Measurements from ENCODE around the gene STPG3.

The STPG3 gene

DNA sequence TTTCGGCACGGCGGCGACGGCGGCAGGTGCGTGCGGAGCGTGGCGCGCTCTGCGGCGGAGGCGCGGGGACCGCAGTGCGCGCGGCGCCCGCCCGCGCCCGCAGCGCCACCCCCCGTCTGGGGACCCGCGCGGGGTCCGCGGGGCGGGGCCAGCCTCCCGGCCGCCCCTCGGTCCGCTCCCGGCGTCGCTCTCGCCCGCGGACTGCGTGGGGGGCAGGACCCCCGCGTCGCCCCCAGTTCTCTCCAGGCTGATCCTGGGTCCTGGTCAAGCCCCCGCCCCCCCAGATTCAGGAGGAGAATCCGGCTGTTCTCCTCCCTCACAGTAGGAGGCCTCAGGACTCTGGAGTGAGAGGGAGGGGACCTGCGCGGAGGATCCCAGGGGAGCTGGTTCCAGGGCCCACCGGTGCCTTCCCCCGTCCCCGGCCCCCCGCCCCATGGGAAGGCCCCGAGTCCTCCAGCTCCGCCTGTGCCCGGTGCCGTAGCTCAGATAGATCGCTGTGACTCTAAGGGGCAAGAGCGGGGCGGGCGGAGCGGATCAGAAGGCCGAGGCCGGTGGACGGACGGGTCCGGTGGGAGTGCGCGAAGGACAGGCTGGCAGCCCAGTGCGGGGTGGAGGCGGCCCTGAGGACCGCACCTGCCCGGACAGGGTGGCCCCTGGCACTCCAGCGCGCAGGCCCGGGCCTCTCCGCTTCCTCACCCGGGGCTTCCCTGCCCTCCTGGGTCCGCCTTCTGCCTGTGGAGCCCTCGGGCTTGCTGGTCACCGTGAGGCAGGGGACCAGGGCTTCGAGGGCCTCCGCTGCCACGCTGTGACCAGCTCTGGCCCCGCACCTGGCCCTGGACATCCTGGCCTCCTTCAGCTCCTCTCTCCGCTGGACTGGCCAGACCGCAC is 28.7 kb upstream of the STPG3 start, which contains the start of gene RNF208:
Gene RNF208 (minus strand): TSS at position 51 of the 888 bp plus-strand sequence. CDS start 1,028 bp downstream, outside the sequence.
- no peak for DNase-seq (ENCODE audit: low read depth in 2 of 2)

DNA sequence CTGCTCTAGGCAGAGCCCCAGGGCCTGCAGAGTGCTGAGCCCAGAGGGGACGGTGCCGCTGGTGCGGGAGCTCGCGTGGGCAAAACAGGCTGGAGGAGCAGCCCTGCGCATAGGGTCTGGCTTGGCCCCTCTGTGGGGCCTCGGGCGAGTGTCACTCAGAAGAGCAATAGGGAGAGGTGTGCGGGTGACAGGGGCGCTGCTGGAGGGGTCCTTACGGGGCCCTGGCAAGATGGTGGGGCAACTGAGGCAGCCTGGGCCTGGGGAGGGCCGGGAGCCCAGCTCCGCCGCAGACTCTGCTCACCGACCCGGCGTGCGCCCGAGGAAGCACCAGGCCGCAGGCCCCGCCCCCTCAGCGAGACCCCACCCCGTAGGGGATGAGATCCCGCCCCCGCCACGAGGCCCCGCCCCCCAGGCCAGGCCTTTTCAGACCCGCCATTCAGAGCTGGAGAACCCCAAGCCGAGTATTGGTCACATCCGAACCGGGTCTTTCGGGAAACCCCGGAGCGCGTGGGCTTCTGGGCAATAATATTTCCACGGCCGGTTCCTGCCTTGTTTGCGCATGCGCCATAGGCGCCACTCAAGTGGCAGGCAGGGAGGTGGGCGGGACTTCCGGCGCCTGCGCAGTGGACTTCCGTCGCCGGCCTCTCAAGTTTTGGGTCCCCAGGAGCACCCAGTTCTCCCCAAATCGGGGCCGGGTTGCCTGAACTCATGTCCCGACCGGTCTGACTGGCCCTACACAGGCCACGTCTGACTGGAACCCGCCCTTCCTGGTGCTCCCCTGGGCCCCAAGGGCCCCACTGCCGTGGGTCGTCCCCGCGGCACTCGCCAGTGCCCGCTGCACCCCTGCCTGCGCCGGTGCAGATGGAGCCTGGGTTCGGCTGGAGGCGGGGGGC is 27.8 kb upstream of the STPG3 start:
- peak; percentile 99 for DNase-seq (ENCODE audit: low read depth in 2 of 2)

DNA sequence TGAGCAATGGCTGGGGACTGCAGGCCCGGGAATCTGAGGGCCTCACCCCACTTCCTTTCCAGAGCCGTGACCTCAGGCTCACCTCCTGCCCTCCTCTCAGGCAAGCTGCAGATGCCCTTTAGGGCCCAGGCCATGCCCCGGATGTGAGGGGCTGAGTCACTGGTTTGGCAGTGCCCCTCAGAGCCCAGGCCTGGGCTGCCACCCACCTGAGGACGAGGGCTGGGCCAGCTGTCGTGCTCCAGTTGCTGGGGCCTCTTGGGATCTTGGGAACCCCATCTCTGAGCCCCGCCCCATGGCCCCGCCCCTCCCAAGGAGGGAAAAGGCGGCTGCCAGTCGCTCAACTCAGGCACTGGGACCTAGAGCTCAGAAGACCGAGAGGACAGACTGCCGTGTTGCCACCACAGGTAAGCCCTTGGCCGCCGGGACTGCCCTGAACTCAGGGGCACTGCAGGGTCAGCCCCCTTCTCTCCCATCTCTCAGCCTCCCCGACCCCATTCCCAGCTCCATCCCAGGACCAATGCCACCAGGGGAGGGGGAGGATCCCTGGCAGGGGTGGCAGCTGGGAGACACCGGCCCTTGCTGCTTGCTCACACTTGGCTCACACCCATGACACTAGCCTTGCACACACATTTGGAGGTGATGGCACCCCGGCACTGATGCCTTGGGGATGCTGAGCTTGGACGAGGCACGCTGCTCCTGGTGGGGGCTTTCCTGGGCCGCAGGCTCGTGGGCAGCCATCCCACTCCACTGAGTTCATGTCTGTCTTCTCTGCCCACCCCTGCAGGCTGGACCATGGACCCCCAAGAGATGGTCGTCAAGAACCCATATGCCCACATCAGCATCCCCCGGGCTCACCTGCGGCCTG is 26.0 kb upstream of the STPG3 start, which contains the start of gene CYSRT1:
Gene CYSRT1 (plus strand): TSS at position 345 of the 865 bp plus-strand sequence. CDS start 448 bp downstream, at position 793.
- DNase-seq (ENCODE audit: low read depth in 2 of 2), result no peak

DNA sequence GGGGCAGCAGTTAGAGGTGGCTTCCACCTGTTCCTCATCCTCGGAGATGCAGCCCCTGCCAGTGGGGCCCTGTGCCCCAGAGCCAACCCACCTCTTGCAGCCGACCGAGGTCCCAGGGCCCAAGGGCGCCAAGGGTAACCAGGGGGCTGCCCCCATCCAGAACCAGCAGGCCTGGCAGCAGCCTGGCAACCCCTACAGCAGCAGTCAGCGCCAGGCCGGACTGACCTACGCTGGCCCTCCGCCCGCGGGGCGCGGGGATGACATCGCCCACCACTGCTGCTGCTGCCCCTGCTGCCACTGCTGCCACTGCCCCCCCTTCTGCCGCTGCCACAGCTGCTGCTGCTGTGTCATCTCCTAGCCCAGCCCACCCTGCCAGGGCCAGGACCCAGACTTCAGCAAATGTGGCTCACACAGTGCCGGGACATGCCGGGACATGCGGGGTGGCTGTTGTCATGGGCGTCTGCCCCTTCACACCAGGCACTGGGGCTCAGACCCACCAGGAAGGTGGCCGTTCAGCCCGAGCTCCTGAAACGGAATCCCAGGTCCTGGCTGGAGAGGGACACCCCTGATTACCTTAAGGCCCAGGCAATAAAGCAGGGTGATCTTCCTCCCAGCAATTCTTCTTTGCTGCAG is 25.3 kb upstream of the STPG3 start:
- DNase-seq (ENCODE audit: low read depth in 2 of 2), result no peak

DNA sequence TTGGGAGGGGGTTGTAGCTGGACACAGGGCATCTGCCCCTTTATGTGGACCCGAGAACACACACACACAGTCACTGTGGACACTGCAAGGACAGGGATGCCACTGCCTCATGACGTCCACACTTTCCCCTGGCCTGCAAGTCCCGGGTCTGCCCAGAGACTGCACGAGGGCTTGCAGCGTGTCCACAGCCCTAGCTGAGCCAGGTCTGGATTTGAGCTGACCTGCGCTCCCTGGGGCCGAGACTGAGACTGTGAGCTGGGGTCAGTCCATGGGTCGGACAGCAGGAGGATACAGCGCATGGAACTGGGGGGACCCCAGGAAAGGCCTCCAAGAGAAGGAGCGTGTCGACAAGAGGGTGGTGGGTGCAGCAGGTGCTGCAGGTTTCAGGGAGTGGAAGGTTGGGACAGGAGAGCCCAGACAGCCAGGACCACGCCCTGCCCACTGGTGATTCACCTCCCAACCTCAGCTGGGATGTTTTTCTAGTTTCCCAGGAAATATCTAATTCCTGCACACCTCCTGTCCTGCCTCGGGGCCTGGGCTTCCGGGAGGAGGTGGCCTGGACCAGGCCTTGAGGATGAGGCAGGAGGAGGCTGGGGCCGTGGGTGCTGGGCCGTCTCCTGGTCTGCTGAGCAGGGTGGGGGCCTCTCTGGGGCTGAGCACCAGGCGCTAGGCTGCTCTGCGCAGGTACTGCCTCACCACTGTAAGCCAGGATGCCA is 24.6 kb upstream of the STPG3 start:
- DNase-seq (ENCODE audit: low read depth in 2 of 2), result no peak

DNA sequence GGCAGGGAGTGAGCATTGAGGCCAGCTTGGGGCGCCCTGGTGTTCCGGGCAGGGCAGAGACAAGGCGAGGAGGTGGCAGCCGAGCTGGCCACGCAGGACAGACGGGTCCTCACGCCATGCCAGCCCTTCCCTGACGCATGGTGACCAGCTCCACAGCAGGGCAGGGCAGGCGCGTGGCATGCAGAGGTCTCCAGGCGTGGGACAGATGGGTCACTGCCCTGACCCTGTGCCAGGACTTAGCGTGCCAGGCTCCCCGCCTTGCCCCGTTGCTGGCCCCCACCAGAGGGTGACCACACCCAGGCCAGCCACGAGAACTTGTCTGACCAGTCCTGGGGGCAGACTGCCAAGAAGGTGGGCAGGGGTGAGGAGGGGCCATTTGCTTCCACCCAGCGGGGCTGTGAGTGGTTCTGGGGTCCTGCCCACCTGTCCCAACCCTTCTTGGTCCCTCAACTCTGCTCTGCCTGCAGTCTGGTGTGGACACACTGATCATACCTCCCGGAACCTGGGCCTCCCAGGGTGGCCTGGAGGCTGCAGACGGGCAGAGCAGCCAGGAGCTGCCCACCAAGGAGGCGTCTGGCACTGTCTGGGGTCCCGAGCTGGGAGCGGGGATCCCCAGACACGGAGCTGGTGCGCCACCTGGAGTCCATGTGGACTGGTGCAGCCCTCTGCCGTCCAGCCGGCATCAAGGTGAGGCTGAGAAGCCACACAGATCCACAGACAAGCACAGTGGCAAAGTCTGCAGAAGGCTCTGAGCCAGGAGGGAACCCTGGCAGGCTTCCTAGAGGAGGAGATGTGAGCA is 23.8 kb upstream of the STPG3 start, which contains the start of gene RNF224:
Gene RNF224 (plus strand): TSS at position 449 of the 799 bp plus-strand sequence. CDS start 834 bp downstream, outside the sequence.
- DNase-seq (ENCODE audit: low read depth in 2 of 2), result peak; percentile 73 to 74

DNA sequence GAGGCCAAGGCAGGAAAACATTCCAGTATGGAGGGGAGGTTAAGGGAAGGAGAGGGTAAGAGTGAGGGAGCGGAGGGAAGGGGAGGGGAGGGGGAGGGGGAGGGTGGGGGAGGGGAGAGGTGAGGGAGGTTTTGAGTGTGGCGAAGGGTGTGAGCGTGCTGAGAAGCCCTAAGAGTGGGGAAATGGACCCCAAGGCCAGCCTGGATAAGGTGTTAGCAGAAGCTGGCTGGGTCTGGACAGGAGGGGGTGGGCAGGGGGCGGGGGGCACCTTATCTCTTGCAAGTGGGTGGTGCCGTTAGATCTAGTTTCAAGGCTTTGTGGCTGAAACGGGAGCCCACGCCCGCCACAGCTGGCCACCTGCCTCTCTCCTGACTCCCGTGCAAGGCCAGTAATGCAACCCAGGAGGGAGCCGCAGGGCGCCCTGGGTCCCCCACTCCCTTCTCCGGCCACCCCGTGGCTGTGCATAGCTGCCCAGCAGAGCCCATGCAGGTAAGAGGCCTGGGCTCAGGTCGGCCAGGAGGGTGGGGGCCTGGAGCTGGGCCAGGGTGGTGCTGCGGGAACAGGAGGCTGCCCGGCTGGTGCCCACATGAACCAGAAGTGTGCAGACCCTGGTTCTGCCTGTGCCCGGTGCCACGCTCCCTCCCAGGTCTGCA is 23.1 kb upstream of the STPG3 start:
- DNase-seq (ENCODE audit: low read depth in 2 of 2), result no peak

DNA sequence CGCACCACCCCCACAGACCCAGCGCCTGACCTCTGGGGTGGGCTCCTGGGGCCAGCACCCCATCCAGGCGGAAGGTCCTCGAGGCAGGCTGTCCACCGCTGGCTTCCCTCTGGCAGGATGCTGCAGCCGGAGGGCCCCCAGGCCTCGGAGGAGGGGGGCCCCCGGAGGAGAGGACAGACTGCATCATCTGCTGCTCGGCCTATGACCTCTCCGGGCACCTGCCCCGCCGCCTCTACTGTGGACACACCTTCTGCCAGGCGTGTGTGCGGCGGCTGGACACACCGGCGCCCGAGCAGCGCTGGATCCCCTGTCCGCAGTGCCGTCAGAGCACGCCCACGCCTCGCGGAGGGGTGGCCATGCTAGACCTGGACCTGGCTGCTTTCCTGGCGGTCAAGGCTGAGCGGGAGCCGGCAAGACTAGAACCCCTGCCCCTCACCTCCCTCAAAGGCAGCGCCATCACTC is 22.5 kb upstream of the STPG3 start:
- DNase-seq (ENCODE audit: low read depth in 2 of 2), result no peak

DNA sequence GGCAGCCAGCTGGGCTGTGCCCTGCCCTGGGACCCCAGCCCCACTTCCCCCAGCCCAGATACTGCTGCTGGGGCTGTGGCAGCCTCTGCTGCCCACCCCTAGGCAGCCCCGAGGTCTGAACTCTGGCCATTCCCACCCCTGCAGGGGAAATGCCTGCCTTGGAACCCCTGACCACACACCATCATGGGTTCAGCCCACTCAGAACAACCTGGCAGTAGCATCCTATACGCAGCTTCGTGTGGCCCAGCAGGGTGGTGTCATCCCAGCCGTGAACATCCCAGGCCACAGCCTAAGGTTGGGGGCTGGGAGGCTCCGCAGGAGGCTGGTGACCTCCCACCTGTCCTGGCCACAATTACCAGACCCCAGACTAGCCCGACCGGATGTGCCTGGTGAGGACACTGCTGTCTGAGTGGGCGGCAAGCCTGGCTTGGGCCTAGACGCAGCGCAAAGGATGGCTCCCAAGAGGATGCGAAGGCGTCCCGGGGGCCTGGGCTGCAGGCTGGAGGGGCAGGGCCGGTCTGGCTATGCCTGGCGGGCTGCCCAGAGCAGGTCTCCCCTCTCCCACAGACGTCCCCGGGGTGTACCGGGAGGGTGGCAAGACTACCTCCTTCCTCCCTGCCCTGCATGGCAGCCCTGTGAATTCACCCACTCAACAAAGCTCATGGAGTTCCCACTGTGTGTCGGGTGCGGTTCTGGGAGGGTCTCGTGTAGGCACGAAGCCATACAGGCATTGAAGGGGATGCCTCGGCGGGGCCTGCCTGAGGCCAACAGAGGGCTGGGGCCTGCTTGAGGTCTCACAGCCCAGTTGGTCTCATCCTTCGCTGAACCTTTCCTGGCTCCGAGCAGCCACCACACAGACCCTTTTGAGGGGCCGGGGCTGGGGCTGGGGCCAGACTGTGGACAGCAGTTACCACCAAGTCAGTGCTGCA is 21.9 kb upstream of the STPG3 start:
- DNase-seq (ENCODE audit: low read depth in 2 of 2), result no peak

DNA sequence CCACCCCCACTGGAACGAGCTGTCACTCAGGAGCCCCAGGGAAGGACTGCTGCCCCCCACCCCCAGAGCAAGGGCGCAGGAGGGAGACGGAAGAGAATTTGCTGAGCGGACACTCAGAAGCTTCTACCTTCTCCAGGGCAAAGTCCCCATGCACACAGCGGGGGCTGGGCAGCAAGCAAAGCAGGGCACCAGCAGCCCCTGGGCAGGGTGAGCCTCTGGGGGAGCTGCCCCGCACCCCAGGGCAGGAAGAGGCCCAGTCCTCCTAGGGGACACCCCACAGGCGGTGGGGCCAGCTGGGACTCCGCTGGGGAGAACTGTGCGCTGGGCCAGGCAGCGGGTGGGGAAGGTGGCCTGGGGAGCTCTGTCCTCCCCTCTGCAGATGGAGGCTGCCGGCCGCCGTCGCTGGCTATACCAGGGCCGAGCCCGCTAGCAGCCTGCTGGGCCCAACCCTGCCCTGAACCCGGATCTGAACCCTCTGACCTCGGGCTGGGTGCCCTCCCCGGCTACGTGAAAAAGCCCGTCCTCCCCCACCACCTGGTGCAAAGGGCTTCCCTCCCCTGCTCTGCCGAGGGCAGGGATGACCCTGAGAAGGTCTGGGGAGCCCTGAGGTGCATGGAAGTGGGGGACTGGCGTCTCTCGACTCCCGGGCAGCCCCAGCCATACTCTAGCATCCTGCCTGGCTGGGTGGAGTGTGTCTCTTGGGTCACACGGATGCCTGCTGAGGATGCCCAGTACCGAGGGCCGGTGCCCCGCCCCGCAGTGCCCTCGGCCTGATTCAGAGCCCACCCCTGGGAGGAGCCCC is 21.0 kb upstream of the STPG3 start:
- no peak for DNase-seq (ENCODE audit: low read depth in 2 of 2)

DNA sequence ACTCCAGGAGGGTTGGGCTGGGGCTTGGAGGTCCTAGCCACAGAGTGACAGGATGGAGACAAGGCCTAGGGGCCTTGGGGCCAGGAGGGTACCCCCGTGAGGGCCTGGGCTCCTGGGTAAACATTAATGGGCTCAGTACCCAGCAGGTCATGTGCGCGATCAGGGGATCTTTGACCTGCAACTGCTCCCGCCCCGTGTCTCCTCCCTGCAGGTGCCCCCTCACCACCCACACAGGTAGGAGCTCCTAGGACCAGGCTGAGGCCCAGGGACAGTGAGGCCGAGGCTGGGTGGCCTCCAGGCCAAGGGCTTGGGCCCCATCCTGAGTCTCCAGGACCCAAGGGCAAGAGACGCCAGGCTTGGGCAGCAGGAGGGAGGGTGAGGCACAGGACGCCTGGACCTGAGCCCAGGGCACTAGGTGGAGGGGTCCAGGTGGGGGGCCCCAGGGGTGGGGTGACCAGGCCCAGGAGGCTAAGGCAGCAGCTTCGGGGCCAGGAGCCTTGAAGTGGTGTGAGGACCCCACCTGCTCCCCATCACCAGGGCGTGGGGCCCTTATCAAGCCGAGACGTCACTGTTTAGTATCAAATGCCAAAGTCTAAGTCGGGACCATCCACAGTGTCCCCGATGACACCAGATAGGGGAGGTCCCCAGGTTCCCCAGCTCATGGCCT is 20.2 kb upstream of the STPG3 start, which contains the start of gene SLC34A3:
Gene SLC34A3 (plus strand): TSS at position 197 of the 667 bp plus-strand sequence. CDS start 802 bp downstream, outside the sequence.
- DNase-seq (ENCODE audit: low read depth in 2 of 2), result no peak

DNA sequence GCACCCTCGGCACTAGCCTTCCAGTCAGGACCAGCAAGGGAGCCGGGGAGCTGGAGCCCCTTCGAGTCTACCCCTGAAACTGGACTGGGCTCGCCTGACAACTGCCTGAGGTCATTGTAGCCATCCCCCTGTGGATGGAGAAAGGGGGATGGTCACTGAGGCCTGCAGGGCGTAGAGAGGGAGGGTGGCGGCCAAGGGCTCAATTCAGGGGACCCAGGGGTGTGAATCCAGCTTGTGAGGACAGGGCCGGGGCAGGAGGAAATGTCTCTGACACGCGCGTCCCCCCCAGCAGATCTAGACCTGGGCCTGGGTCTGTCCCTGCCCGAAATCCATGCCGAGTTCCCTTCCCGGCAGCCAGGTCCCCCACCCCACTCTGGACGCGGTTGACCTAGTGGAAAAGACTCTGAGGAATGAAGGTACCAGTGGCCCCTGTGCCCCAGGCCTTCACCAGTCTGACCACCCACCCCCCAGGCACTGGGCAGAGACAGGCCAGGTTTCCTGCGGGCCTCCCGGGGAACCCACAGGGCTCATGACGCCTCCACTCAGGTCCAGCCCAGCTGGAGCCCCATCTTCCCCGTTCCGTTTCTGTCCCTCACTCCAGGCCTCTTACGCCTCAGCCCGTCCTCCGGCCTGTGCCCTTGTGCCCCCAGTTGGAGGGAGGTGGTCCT is 19.6 kb upstream of the STPG3 start:
- no peak for DNase-seq (ENCODE audit: low read depth in 2 of 2)

DNA sequence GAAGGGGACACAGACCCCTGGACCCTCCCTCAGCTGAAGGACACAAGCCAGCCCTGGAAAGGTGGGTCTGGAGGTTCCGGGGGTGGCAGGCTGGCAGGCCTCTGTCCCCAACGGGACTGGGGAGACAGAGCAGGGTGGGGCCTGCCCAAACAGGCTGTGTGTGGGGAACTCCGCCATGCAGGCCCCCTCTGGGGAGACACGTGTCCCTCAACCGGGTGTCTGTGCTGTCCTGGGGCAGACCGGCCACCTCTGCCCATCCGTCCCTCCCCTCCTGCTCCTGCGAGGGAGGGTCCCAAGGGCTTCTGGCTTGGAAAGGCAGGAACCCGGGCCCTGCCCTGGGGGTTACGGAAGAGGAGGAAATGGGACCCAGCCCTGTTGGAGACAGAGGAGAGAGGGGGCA is 19.0 kb upstream of the STPG3 start:
- no peak for DNase-seq (ENCODE audit: low read depth in 2 of 2)

DNA sequence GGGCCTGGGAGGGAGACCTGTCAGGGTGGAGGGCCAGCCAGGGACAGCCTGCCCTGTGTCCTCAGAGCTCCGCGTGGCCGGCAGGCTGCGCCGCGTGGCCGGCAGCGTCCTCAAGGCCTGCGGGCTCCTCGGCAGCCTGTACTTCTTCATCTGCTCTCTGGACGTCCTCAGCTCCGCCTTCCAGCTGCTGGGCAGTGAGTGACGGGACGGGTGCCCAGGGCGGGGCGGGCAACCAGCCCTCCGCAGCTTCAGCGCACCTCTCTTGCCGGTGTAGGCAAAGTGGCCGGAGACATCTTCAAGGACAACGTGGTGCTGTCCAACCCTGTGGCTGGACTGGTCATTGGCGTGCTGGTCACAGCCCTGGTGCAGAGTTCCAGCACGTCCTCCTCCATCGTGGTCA is 18.6 kb upstream of the STPG3 start:
- no peak for DNase-seq (ENCODE audit: low read depth in 2 of 2)

Measured in stimulated activated CD8-positive, alpha-beta memory T cell treated with anti-CD3 and anti-CD28 coated beads, Interleukin-15, amount 100 ng/mL, for 48 hours (primary cell).